RWPE1 (cell line): ENCODE results near the gene NTM.

Experiments used
- CTCF ChIA-PET: fragments of 350-600 bp; sonication (Branson Sonifier 250); formaldehyde crosslinking; extraction: SDS; loops from one replicate; lab custom pipeline; 2021; lab: Yijun Ruan, JAX
- POLR2A ChIA-PET: fragments of 400-600 bp; formaldehyde crosslinking; extraction: SDS; loops from one replicate; lab custom pipeline; 2020; ENCODE audit warnings: antibody characterized with exemption; ENCODE audit not compliant: low non-redundant PET; lab: Yijun Ruan, JAX
- DNase-seq: peaks from one replicate; pipeline ENCODE4 v3.0.0; 2012; ENCODE audit warnings: low spot score
- H3K27ac ChIP-seq: fragments of 450-650 bp; 2 replicates; pipeline ENCODE4 v1.5.1; 2017
- TF ChIP-seq, protein P1 (sequence below): fragments of 450-650 bp; conservative IDR thresholded peaks from 2 replicates; pipeline ENCODE4 v1.5.1; 2017; ENCODE audit warnings: low read depth, mild to moderate bottlenecking

NTM gene

DNA sequence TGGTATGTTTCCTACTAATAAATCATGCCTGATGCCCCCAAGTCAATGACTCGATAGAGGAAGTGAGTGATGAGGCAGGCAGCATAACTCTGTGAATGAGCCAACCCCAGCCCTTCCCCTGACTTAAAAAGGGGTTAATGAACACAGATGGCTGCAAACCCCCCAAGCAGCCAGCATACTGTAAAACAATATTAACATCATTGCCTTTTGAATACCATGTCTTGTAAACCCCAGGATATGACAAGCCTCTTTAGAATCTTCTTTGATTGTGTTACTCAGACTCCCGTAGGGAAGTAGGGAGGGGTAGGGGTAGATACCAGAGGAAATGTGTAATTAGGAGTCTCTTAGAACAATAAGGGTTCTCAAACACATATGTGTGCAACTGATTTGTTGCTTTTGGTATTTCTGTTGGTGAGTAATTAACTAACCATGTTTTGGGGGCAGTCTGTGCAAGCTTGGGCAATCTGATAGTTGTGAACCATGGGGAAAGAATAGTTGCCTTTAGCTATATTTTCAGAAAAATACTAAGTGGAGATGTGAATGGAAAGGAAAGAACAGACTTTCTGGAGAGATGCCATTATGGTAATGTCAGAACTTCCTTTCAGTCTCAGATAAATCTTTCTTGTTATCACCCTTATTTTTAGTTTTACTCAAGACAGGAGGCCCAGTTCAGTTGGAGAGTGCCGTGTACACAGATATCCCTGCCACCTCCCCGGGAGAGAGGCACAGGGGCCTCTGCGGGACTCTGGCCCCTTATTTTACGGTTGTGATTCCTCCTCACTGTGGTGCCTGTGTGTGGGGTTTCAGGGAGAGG is 701.8 kb downstream of the NTM start:
- CTCF ChIA-PET: no interaction called here
- H3K27ac ChIP-seq: peak overlapping the region; percentile 90
- TF ChIP-seq, protein P1, sequence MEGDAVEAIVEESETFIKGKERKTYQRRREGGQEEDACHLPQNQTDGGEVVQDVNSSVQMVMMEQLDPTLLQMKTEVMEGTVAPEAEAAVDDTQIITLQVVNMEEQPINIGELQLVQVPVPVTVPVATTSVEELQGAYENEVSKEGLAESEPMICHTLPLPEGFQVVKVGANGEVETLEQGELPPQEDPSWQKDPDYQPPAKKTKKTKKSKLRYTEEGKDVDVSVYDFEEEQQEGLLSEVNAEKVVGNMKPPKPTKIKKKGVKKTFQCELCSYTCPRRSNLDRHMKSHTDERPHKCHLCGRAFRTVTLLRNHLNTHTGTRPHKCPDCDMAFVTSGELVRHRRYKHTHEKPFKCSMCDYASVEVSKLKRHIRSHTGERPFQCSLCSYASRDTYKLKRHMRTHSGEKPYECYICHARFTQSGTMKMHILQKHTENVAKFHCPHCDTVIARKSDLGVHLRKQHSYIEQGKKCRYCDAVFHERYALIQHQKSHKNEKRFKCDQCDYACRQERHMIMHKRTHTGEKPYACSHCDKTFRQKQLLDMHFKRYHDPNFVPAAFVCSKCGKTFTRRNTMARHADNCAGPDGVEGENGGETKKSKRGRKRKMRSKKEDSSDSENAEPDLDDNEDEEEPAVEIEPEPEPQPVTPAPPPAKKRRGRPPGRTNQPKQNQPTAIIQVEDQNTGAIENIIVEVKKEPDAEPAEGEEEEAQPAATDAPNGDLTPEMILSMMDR: no peak
- POLR2A ChIA-PET: no interaction called here
- peak; percentile 91 for DNase-seq

DNA sequence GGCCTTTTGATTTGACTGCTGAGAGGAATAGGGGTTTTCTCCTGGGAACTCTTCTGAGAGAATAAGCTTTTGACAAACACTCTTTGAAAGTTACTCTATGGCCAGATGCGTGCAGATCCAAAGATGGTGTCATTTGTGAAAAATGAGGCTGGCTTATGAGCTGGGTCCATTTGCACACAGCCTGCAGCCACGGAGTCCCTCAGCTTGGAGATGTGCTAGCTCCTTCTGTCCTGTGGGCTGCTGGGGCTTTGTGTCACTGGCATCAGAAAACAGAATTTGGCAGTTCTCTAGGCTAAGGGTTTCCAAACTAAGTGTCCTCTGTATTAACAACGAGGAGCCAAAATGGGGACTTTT is 702.4 kb downstream of the NTM start:
- TF ChIP-seq, protein P1: no peak
- CTCF ChIA-PET: no interaction called here
- POLR2A ChIA-PET: no interaction called here
- peak overlapping the region; percentile 90 for H3K27ac ChIP-seq
- no peak for DNase-seq

DNA sequence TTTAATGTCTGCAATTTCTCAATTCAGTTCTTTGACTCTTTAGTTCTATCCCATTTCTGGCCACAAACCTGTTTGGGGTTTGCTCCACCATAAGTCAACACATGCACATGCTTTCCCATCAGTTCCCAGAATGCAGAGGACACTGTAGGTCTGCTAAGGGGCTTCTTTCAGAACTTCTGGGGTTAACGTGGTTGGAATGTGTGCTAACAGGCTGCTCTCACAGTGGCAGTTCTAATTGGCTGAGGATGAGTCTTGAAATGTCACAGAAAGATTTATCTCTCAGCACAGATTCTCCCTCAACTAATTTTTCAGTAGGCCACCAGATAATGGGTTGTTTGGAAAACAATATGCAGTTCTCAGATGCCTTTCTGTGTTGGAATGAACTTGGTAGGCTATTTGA is 703.4 kb downstream of the NTM start:
- ChIA-PET CTCF (no interaction called here), POLR2A (no interaction called here)
- TF ChIP-seq, protein P1: no peak
- no peak overlapping the region for H3K27ac ChIP-seq
- DNase-seq: no peak

DNA sequence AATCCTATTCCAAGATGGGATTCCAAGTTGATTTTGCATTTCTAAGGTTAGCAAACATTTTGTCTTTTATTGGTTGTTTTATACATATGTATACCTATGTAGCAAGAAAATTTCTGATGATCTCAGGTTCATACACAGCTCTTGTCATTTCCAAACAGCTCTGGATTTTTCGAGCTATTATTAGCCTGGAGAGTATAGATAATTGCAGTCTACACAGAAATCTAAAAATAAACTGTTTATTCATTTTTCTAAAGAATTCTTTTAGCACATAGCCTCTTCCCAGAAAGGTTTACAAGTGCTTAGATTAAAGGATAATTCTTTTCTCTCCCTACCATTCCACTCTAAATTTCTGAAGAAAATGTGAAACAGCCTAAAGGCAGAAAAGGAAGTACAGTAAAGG is 705.0 kb downstream of the NTM start:
- POLR2A ChIA-PET: no interaction called here
- TF ChIP-seq, protein P1: no peak
- no peak for DNase-seq
- H3K27ac ChIP-seq: no peak overlapping the region
- CTCF ChIA-PET: no interaction called here

DNA sequence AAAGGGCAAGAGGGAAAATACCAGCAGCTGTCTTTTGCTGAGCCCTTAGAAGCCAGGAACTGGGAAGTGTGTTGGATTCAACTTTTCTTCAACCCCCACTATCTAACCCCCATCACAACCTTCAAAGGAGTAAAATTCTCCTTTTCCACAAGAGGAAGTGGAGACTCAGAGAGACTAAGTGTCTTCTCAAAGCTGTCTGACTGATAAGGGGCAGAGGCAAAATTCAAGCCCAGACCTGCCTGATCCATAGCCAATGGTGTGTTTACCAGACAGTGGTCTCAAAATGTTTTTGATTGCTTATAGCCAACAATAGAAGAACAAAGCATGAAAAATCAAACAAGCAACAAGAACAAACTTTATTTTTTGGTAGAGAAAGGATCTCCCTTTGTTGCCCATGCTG is 707.0 kb downstream of the NTM start:
- DNase-seq: no peak
- POLR2A ChIA-PET: no interaction called here
- CTCF ChIA-PET: no interaction called here
- TF ChIP-seq, protein P1: no peak
- no peak overlapping the region for H3K27ac ChIP-seq

DNA sequence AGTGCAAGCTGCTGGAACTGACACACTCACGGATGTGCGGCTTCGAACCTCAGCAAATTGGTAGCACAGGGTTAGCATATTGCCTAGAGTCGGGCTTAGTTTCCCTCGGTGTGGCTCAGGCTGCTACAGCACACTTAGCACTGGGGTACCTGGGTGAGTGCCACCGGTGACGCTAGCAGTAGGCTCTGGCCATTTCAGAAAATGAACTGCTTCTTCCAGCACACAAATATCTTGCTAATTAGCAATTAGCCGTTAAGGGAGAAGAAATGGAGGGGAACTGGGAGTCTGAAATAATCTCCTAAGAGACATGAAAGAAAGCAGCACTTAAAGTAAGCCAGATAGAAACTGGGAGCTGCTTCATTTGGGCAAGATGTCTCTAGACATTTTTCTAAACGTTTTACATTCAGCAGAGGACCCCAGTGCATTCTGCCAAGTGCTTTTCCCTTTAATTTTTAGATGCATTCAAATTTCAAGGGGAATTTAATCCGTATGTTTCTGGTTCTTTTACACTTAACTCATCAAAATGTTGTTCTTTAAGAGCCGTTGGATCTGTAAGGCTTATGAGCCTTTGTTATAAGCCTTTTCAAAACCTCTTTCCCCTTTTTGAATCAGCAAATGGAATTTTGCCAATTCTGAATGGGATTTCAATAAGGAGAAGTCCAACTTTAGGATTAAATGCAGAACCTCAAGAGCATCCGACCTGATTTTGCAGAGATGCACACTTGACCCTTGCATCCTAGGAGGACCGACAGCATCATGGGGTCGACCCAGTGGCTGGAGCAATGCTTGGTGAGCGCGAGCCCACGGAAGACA is 708.1 kb downstream of the NTM start:
- ChIA-PET POLR2A (no interaction called here), CTCF (no interaction called here)
- TF ChIP-seq, protein P1: no peak
- DNase-seq: no peak
- H3K27ac ChIP-seq: no peak overlapping the region
